PC-9 (cell line): ENCODE measurements around the gene PLK2. TPM values are rescaled to one million over a fixed set of nuclear protein-coding genes. Genes with fewer than 3 reads are reported as not detected.

ENCODE experiments used
- Bru-seq: library from RNA; stranded (reverse); fragments of 400-500 nt; gene quantifications from one replicate; lab custom pipeline; 2021; lab: Mats Ljungman, UMichigan
- BruChase-seq, 2 experiments: library from RNA; stranded (reverse); fragments of 400-500 nt; gene quantifications; one replicate each; lab custom pipeline; 2021; lab: Mats Ljungman, UMichigan
- BruUV-seq: library from RNA; stranded (reverse); fragments of 400-500 nt; replicated peaks from 2 replicates; lab custom pipeline; 2021; lab: Mats Ljungman, UMichigan
- CTCF ChIA-PET: fragments of 300-600 bp; sonication (Branson Sonifier 250); formaldehyde crosslinking; loops from one replicate; lab custom pipeline; 2022; ENCODE audit warnings: antibody characterized with exemption; lab: Charles Lee
- POLR2A ChIA-PET: fragments of 300-600 bp; sonication (Branson Sonifier 250); formaldehyde crosslinking; loops from one replicate; lab custom pipeline; 2022; ENCODE audit warnings: antibody characterized with exemption; ENCODE audit not compliant: unreplicated experiment; lab: Charles Lee
- DNase-seq, 2 experiments: peaks; one replicate each; pipeline versions ENCODE4 v3.0.0 to v3.0.0-alpha.2; 2015 to 2022; ENCODE audit warnings: mixed read lengths in 1 of 2
- H2AFZ ChIP-seq: fragments of 200-600 bp; sonication (generic); 2 replicates; pipeline ENCODE4 v1.8.1; 2017; ENCODE audit warnings: antibody characterized with exemption
- H3F3A ChIP-seq: fragments of 200-600 bp; sonication (generic); 2 replicates; pipeline ENCODE4 v1.8.1; 2017; ENCODE audit warnings: antibody characterized with exemption, mild to moderate bottlenecking, low read depth; ENCODE audit not compliant: insufficient read depth
- H3K27ac ChIP-seq: fragments of 200-600 bp; sonication (generic); 2 replicates; pipeline ENCODE4 v1.6.1; 2016; ENCODE audit warnings: mixed run types
- H3K27me3 ChIP-seq: fragments of 200-600 bp; sonication (generic); 2 replicates; pipeline ENCODE4 v1.6.1; 2016; ENCODE audit warnings: low read depth, mixed run types; ENCODE audit not compliant: insufficient read depth
- H3K36me3 ChIP-seq: fragments of 200-600 bp; sonication (generic); 2 replicates; pipeline ENCODE4 v1.6.1; 2016; ENCODE audit warnings: low read depth, mixed run types
- H3K4me1 ChIP-seq: fragments of 200-600 bp; sonication (generic); replicated peaks from 2 replicates; pipeline ENCODE4 v1.6.1; 2016; ENCODE audit warnings: mixed run types; ENCODE audit not compliant: insufficient read depth
- H3K4me2 ChIP-seq: fragments of 200-600 bp; sonication (generic); 2 replicates; pipeline ENCODE4 v1.6.1; 2017; ENCODE audit warnings: mixed run types
- H3K4me3 ChIP-seq: fragments of 200-600 bp; sonication (generic); 2 replicates; pipeline ENCODE4 v1.6.1; 2016; ENCODE audit warnings: mixed run types
- H3K79me2 ChIP-seq: fragments of 200-600 bp; sonication (generic); 2 replicates; pipeline ENCODE4 v1.6.1; 2017; ENCODE audit warnings: low read depth, mixed run types
- H3K9me2 ChIP-seq: fragments of 200-600 bp; sonication (generic); 2 replicates; pipeline ENCODE4 v1.8.1; 2017; ENCODE audit warnings: mild to moderate bottlenecking; ENCODE audit not compliant: insufficient read depth
- H3K9me3 ChIP-seq: fragments of 200-600 bp; sonication (generic); 2 replicates; pipeline ENCODE4 v1.8.1; 2016; ENCODE audit warnings: low read depth; ENCODE audit not compliant: insufficient read depth
- H4K20me1 ChIP-seq: fragments of 200-600 bp; sonication (generic); 2 replicates; pipeline ENCODE4 v1.8.1; 2017; ENCODE audit not compliant: insufficient read depth
- EZH2 ChIP-seq: fragments of 200-600 bp; sonication (generic); IDR thresholded peaks from 2 replicates; pipeline ENCODE4 v1.8.0; 2017; ENCODE audit warnings: antibody characterized with exemption, low read depth
- intact Hi-C: fragments of 100-400 bp; cut with micrococcal nuclease; formaldehyde crosslinking; loops from one replicate; pipeline ENCODE4 v1.10.0; 2022; ENCODE audit not compliant: unreplicated experiment
- long read RNA-seq: library from polyadenylated mRNA; stranded (forward); transcript quantifications from one replicate; pipeline ENCODE4 v2.0.0, GENCODE V29; 2022
- total RNA-seq: library from RNA; stranded (reverse); gene quantifications from 2 replicates; pipeline ENCODE4 v1.2.3, GENCODE V29; 2021
- TF ChIP-seq, protein P1 (sequence below): fragments of 200-600 bp; sonication (generic); conservative IDR thresholded peaks from 2 replicates; pipeline ENCODE4 v1.6.1; 2017; ENCODE audit warnings: mixed run types, antibody characterized with exemption, mild to moderate bottlenecking, moderate library complexity

Gene PLK2
- 508 and 615 TPM in 2 replicates for total RNA-seq
- Bru-seq, nascent RNA: percentile 100 among the genes with signal in this experiment
- percentile 100 among the genes with signal in this experiment for BruChase-seq, experiment 1, labeled RNA remaining after a 2-hour chase
- percentile 100 among the genes with signal in this experiment for BruChase-seq, experiment 2, labeled RNA remaining after a 6-hour chase
- long read RNA-seq, transcript PLK2-201 (14 exons, 2,960 nt): major isoform, 513 of 591 reads
- long read RNA-seq, partial matches to known transcripts: 15 of 591 reads
- long read RNA-seq, other reads (novel, unspliced or antisense): 61 of 591 reads

DNA sequence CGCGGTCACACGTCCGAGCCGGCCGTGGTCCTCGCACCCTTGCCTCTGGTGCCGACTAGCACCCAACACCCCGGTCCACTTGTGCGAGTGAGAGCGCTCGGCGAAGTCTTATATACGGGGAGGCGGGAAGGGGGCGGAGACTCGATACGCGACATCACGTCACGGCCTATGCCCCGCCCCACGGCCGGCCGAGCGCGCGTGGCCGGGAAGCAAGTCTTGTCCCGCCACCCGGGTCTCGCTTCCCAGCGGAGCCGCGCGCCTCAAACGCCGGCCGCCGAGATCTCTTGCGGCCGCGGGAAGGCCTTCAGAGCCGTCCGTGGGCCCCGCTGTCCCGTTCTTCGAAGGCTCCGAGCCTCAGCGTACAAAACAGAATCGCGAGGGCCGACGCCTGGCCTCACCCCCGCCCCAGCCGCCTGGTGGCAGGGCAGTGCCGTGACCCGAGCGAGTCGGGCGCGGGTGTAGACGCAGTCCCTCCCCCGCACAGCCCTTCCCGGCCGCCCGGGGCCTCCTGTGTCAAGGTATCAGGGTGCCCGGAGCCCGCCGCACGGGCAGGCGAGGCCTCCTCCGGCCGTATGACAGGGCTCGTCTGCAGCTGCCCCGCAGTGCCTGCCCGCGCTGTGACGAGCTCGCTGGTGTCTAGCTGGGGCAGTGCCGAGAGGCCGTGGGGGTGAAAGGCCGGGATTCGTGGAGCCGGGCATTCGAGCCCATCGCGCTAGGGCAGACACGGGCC, at the start of gene PLK2:
Gene PLK2, minus strand, starts transcription at position 85 of the 730 bp plus-strand sequence. CDS start 127 bp downstream, outside the sequence.
- H4K20me1 ChIP-seq: peaks cover 38% of the 10 kb centered on the region
- H3K27ac ChIP-seq: peak within 1 kb of the TSS; percentile 96
- ChIA-PET POLR2A (interaction anchor here (0.5 to 1.3 kb wide), 16 partner anchors 200 to 1853 kb away, joined by 3 to 14 read pairs (median 4); no protein-coding TSS in a partner anchor), CTCF (interaction anchor here (0.6 to 2.0 kb wide), 12 partner anchors 201 to 1424 kb away, joined by 3 to 14 read pairs (median 3); no protein-coding TSS in a partner anchor)
- no peak for TF ChIP-seq EZH2
- TF ChIP-seq, protein P1, sequence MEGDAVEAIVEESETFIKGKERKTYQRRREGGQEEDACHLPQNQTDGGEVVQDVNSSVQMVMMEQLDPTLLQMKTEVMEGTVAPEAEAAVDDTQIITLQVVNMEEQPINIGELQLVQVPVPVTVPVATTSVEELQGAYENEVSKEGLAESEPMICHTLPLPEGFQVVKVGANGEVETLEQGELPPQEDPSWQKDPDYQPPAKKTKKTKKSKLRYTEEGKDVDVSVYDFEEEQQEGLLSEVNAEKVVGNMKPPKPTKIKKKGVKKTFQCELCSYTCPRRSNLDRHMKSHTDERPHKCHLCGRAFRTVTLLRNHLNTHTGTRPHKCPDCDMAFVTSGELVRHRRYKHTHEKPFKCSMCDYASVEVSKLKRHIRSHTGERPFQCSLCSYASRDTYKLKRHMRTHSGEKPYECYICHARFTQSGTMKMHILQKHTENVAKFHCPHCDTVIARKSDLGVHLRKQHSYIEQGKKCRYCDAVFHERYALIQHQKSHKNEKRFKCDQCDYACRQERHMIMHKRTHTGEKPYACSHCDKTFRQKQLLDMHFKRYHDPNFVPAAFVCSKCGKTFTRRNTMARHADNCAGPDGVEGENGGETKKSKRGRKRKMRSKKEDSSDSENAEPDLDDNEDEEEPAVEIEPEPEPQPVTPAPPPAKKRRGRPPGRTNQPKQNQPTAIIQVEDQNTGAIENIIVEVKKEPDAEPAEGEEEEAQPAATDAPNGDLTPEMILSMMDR: no peak
- peaks cover 40% of the 10 kb centered on the region for H3K36me3 ChIP-seq
- H3K9me2 ChIP-seq: no peaks in the 10 kb centered on the region
- H3K79me2 ChIP-seq: peaks cover 47% of the 10 kb centered on the region
- H3K4me1 ChIP-seq: peaks cover 21% of the 10 kb centered on the region
- peak within 1 kb of the TSS; percentile 90 for H3K4me3 ChIP-seq
- peaks cover 46% of the 10 kb centered on the region for H3F3A ChIP-seq
- H3K4me2 ChIP-seq: peak within 1 kb of the TSS; percentile 92
- no peaks in the 10 kb centered on the region for H3K9me3 ChIP-seq
- H3K27me3 ChIP-seq: no peaks in the 10 kb centered on the region
- BruUV-seq: TSS peak; percentile 65
- intact Hi-C loops: loop anchor here (1.0 to 5.0 kb wide), 11 partner anchors 201 to 1098 kb away; no protein-coding TSS in a partner anchor
- peak within 1 kb of the TSS; percentile 50; the same call in 1 of the 2 replicates for H2AFZ ChIP-seq
- DNase-seq: peak; percentile 73 to 95

DNA sequence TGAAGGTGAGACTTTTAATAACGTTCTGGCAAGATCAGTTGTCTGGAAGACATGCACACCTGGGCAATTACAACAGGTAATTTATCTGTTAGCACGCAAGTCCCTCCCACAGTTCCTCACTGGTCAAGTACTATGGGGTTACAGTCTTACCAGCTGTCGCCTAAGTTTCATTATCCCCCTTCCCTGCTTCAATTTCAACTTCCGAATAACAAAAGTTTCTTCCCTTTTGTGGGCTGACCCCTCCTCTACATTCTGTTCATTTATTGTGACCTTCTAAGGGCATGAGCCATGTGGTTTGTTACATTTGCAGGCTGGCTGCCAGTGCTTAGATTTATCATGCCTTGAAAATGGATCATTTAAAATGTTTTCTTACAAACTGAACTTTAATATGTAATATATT, 47.8 kb upstream of the PLK2 start:
- no peak overlapping the region for H3K27ac ChIP-seq
- CTCF ChIA-PET: no interaction called here
- TF ChIP-seq EZH2: no peak
- TF ChIP-seq, protein P1: no peak
- no peaks in the 10 kb centered on the region for H3K79me2 ChIP-seq
- no peaks in the 10 kb centered on the region; the same call in 1 of the 2 replicates for H3K9me3 ChIP-seq
- H3K4me2 ChIP-seq: no peak overlapping the region
- POLR2A ChIA-PET: no interaction called here
- no peaks in the 10 kb centered on the region for H3K4me1 ChIP-seq
- no peaks in the 10 kb centered on the region for H4K20me1 ChIP-seq
- DNase-seq: no peak
- peaks cover 4% of the 10 kb centered on the region; the same call in 1 of the 2 replicates for H3K27me3 ChIP-seq
- no TSS peak for BruUV-seq
- no peak overlapping the region for H2AFZ ChIP-seq
- no peaks in the 10 kb centered on the region for H3K36me3 ChIP-seq
- no peaks in the 10 kb centered on the region for H3F3A ChIP-seq
- no peak overlapping the region for H3K4me3 ChIP-seq
- intact Hi-C loops: no loop called here
- H3K9me2 ChIP-seq: no peaks in the 10 kb centered on the region

DNA sequence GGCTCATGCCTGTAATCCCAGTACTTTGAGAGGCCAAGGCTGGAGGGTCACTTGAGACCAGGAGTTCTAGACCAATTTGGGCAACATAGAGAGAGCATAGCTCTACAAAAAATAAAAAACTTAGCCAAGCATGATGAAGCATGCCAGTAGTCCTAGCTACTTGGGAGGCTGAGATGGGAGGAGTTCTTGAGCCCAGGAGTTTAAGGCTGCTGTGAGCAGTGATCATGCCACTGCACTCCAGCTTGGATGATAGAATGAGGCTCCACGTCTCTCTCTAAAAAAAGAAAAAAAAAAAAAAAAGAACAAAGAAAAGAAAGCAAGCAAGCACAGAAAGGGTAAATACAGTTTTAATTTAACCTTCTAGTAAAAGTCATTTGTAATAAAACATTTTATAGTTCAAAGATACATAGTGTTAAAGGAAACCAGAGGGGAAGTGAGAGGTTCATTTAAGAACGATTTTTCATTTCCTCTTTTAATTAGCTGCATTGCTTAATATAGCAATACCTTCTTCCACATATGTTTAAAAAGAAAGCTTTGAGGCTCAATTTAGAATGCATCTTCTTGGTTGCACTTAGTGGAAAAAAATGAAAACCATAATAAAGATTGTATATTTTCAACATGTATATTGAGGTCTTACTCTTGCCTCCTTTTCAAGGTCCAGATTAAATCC, 46.2 kb upstream of the PLK2 start:
- H3K4me3 ChIP-seq: no peak overlapping the region
- H3K36me3 ChIP-seq: no peaks in the 10 kb centered on the region
- no peaks in the 10 kb centered on the region for H3F3A ChIP-seq
- no peak for DNase-seq
- ChIA-PET POLR2A (no interaction called here), CTCF (no interaction called here)
- no peaks in the 10 kb centered on the region for H3K9me2 ChIP-seq
- H3K79me2 ChIP-seq: no peaks in the 10 kb centered on the region
- no TSS peak for BruUV-seq
- H2AFZ ChIP-seq: no peak overlapping the region
- no peaks in the 10 kb centered on the region; the same call in 1 of the 2 replicates for H3K27me3 ChIP-seq
- no peaks in the 10 kb centered on the region; the same call in 1 of the 2 replicates for H3K9me3 ChIP-seq
- no peaks in the 10 kb centered on the region for H3K4me1 ChIP-seq
- TF ChIP-seq, protein P1: no peak
- no peak for TF ChIP-seq EZH2
- intact Hi-C loops: no loop called here
- no peaks in the 10 kb centered on the region for H4K20me1 ChIP-seq
- H3K4me2 ChIP-seq: no peak overlapping the region
- H3K27ac ChIP-seq: no peak overlapping the region
